A549 (cell line): ENCODE measurements around the gene STX8. TPM values are rescaled to one million over a fixed set of nuclear protein-coding genes. Genes with fewer than 3 reads are reported as not detected.

Experiments
- ATAC-seq, 2 experiments: fragments of 200-7000 bp in 1 of 2; fragments of >200 bp in 1 of 2; cut with Nextera tagmentation in 1 of 2; cut with Tn5 transposase in 1 of 2; 3 replicates each; pipeline versions ENCODE4 v1.8.0 to v1.9.1; 2018 to 2020; ENCODE audit warnings: mild to moderate bottlenecking in 1 of 2, moderate library complexity in 1 of 2
- CTCF ChIA-PET: fragments of 300-600 bp; sonication (Branson Sonifier 250); formaldehyde crosslinking; extraction: SDS; loops from one replicate; lab custom pipeline; 2021; ENCODE audit warnings: antibody characterized with exemption, inconsistent platforms; lab: Yijun Ruan, JAX
- POLR2A ChIA-PET: fragments of 350-600 bp; formaldehyde crosslinking; extraction: SDS; loops from one replicate; lab custom pipeline; 2021; ENCODE audit warnings: antibody characterized with exemption, inconsistent platforms; lab: Yijun Ruan, JAX
- DNase-seq, 2 experiments: peaks; one replicate each; pipeline versions ENCODE4 v3.0.0 to v3.0.0-alpha.2; 2011 to 2016; ENCODE audit warnings: low read depth in 1 of 2, low spot score in 1 of 2
- FAIRE-seq: peaks from 2 replicates; lab custom pipeline; 2011; peaks lifted over from hg19 to GRCh38; lab: Jason Lieb, UNC
- H3K27ac ChIP-seq, 2 experiments: fragments of >200 bp; sonication (Bioruptor Twin); formaldehyde crosslinking; 3 replicates each; pipeline ENCODE4 v1.5.1; 2016 to 2017
- H3K4me1 ChIP-seq: fragments of >200 bp; sonication (Bioruptor Twin); formaldehyde crosslinking; 3 replicates; pipeline ENCODE4 v1.6.1; 2016
- H3K4me2 ChIP-seq: fragments of >200 bp; sonication (Bioruptor Twin); formaldehyde crosslinking; 3 replicates; pipeline ENCODE4 v1.6.1; 2016
- H3K4me3 ChIP-seq: fragments of >200 bp; sonication (Bioruptor Twin); formaldehyde crosslinking; 3 replicates; pipeline ENCODE4 v1.5.1; 2016
- H3K9me3 ChIP-seq: fragments of >200 bp; sonication (Bioruptor Twin); formaldehyde crosslinking; 3 replicates; pipeline ENCODE4 v1.6.1; 2016
- BCL3 ChIP-seq: fragments of >200 bp; sonication (Bioruptor Twin); formaldehyde crosslinking; IDR thresholded peaks from 3 replicates; pipeline ENCODE4 v1.6.1; 2016
- CBX2 ChIP-seq: fragments of 200-600 bp; sonication (generic); IDR thresholded peaks from 2 replicates; pipeline ENCODE4 v1.6.1; 2016; ENCODE audit warnings: low read depth, mild to moderate bottlenecking, borderline replicate concordance
- CBX8 ChIP-seq: fragments of 200-600 bp; sonication (generic); IDR thresholded peaks from 2 replicates; pipeline ENCODE4 v1.6.1; 2016
- CHD4 ChIP-seq: fragments of 200-600 bp; sonication (generic); IDR thresholded peaks from 2 replicates; pipeline ENCODE4 v1.6.1; 2016; ENCODE audit warnings: antibody characterized with exemption, mild to moderate bottlenecking, borderline replicate concordance
- EHMT2 ChIP-seq: fragments of 200-600 bp; sonication (generic); IDR thresholded peaks from 2 replicates; pipeline ENCODE4 v1.6.1; 2016; ENCODE audit warnings: antibody characterized with exemption, low read depth, mild to moderate bottlenecking, moderate library complexity
- FOXS1 ChIP-seq: fragments of 250-450 bp; sonication (Bioruptor Pico); IDR thresholded peaks from 2 replicates; pipeline ENCODE4 v1.5.0; 2020; ENCODE audit warnings: mild to moderate bottlenecking, moderate library complexity
- HDAC2 ChIP-seq: fragments of 200-600 bp; sonication (generic); IDR thresholded peaks from 2 replicates; pipeline ENCODE4 v1.6.1; 2016
- HOXA7 ChIP-seq: fragments of 250-450 bp; sonication (Bioruptor Pico); IDR thresholded peaks from 2 replicates; pipeline ENCODE4 v1.5.0; 2020; ENCODE audit warnings: mild to moderate bottlenecking, moderate library complexity
- HOXB5 ChIP-seq: fragments of 250-450 bp; sonication (Bioruptor Pico); IDR thresholded peaks from 2 replicates; pipeline ENCODE4 v1.5.0; 2020; ENCODE audit warnings: mild to moderate bottlenecking, moderate library complexity
- JUN ChIP-seq, 2 experiments: fragments of >200 bp; sonication (Bioruptor Twin); formaldehyde crosslinking; IDR thresholded peaks; 2 replicates in 1 of 2; 3 replicates in 1 of 2; pipeline ENCODE4 v1.6.1; 2016 to 2017
- JUNB ChIP-seq: fragments of >200 bp; sonication (Bioruptor Twin); formaldehyde crosslinking; IDR thresholded peaks from 2 replicates; pipeline ENCODE4 v1.6.1; 2016
- KDM5A ChIP-seq: fragments of 200-600 bp; sonication (generic); IDR thresholded peaks from 2 replicates; pipeline ENCODE4 v1.6.1; 2016; ENCODE audit warnings: antibody characterized with exemption, mild to moderate bottlenecking
- MAFK ChIP-seq: fragments of 450-650 bp; IDR thresholded peaks from 2 replicates; pipeline ENCODE4 v1.6.1; 2014; ENCODE audit not compliant: partially characterized antibody
- MAZ ChIP-seq: fragments of 150-350 bp; IDR thresholded peaks from 2 replicates; pipeline ENCODE4 v1.6.1; 2014; ENCODE audit warnings: antibody characterized with exemption, low read depth, low read length, borderline replicate concordance
- NFE2L2 ChIP-seq: fragments of 150-350 bp; conservative IDR thresholded peaks from 2 replicates; pipeline ENCODE4 v1.6.1; 2014; ENCODE audit warnings: low read length
- NR3C1 ChIP-seq: fragments of >200 bp; sonication (Bioruptor Twin); formaldehyde crosslinking; IDR thresholded peaks from 3 replicates; pipeline ENCODE4 v1.6.1; 2017
- PHF8 ChIP-seq: fragments of 200-600 bp; sonication (generic); IDR thresholded peaks from 2 replicates; pipeline ENCODE4 v1.6.1; 2016; ENCODE audit warnings: low read depth, mild to moderate bottlenecking, antibody characterized with exemption, moderate library complexity, borderline replicate concordance
- POLR2AphosphoS2 ChIP-seq: conservative IDR thresholded peaks from 2 replicates; pipeline ENCODE4 v1.6.1; 2012; ENCODE audit warnings: low read length, improper control_type of control experiment, inconsistent platforms
- RARB ChIP-seq: fragments of 250-450 bp; sonication (Bioruptor Pico); IDR thresholded peaks from 2 replicates; pipeline ENCODE4 v1.8.0; 2021; ENCODE audit warnings: mild to moderate bottlenecking, moderate library complexity
- RFX5 ChIP-seq: fragments of 450-650 bp; IDR thresholded peaks from 2 replicates; pipeline ENCODE4 v1.7.1; 2014; ENCODE audit warnings: antibody characterized with exemption, mild to moderate bottlenecking, moderate library complexity
- RNF2 ChIP-seq: fragments of 200-600 bp; sonication (generic); IDR thresholded peaks from 2 replicates; pipeline ENCODE4 v1.6.1; 2016; ENCODE audit warnings: low read depth, mild to moderate bottlenecking, antibody characterized with exemption, moderate library complexity, borderline replicate concordance
- TFCP2L1 ChIP-seq: fragments of 250-450 bp; sonication (Bioruptor Pico); IDR thresholded peaks from 2 replicates; pipeline ENCODE4 v1.5.0; 2021; ENCODE audit warnings: mild to moderate bottlenecking
- TP53 ChIP-seq: fragments of 250-450 bp; sonication (Bioruptor Pico); IDR thresholded peaks from 2 replicates; pipeline ENCODE4 v1.5.0; 2021; ENCODE audit warnings: mild to moderate bottlenecking, moderate library complexity
- ZSCAN20 ChIP-seq: fragments of 250-450 bp; sonication (Bioruptor Pico); IDR thresholded peaks from 2 replicates; pipeline ENCODE4 v1.8.0; 2022; ENCODE audit warnings: mild to moderate bottlenecking, moderate library complexity
- WGBS: methylation state at CpG from one replicate; pipeline ENCODE4 v1.1.6; 2017; ENCODE audit errors: missing lambda C conversion rate; 5-methylcytosine and 5-hydroxymethylcytosine counted together
- polyA plus RNA-seq, 4 experiments: library from polyadenylated mRNA; depleted of rRNA in 3 of 4; stranded (reverse); fragments of >200 nt; fragmentation: RNase III in 1 of 4; extraction: RNeasy Plus Mini Kit Qiagen cat#74134 plus additional on column Dnase treatment in 1 of 4; gene quantifications; 2 replicates in 3 of 4; 3 replicates in 1 of 4; pipeline ENCODE4 v1.2.3, GENCODE V29; 2011 to 2017
- TF ChIP-seq, protein P1 (sequence below): fragments of >200 bp; sonication (Bioruptor Twin); formaldehyde crosslinking; IDR thresholded peaks from 3 replicates; pipeline ENCODE4 v1.5.1; 2016
- TF ChIP-seq, protein P2 (sequence below): fragments of 250-450 bp; sonication (Bioruptor Pico); IDR thresholded peaks from 2 replicates; pipeline ENCODE4 v1.5.0; 2021; ENCODE audit warnings: mild to moderate bottlenecking, moderate library complexity, borderline replicate concordance

STX8 gene
- polyA plus RNA-seq, 2 of the 4 experiments (the other 2 are of a cell fraction): 93.6 to 168 TPM

DNA sequence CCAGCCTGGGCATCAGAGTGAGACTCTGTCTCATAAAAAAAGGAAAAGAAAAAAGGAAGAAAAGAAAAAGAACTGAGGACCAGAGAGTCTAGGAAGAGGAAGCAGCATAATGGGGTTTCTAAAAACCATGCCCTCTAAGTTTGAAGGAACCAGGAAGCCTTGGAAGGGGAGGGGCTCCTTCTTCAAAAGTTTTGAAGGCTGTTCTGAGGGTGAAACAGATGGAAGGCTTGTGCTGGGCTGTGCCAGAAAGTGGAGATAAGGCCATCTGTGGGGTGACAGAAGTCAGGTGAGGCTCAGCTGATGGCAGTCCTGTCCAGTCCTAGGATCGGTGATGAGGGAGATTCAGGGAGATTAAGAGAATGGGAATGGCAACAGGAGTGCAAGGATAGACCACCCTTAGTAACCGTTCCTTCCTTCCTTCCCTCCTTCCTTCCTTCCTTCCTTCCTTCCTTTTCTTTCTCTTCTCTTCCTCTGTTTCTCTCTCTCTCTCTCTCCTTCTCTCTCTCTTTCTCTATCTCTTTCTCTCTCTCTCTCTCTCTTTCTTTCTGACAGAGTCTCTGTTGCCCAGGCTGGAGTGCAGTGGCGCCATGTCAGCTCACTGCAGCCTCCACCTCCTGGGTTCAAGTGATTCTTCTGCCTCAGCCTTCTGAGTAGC lies 371.7 kb downstream of the STX8 start:
- 20% methylated on average over 3 of the region's 3 CpGs for WGBS
- TF ChIP-seq NR3C1: no peak
- TF ChIP-seq NFE2L2: no peak
- TF ChIP-seq ZSCAN20 (CRISPR knock-in tag): no peak
- no peak for TF ChIP-seq JUNB
- no peak for TF ChIP-seq CBX2
- no peak for TF ChIP-seq TFCP2L1
- no peak for TF ChIP-seq CHD4
- no peak for TF ChIP-seq BCL3
- TF ChIP-seq PHF8: no peak
- TF ChIP-seq RFX5: no peak
- TF ChIP-seq RARB (CRISPR knock-in tag): no peak
- TF ChIP-seq TP53 (CRISPR knock-in tag): no peak
- TF ChIP-seq HOXB5 (CRISPR knock-in tag): no peak
- TF ChIP-seq HDAC2: no peak
- TF ChIP-seq RNF2: no peak
- POLR2A ChIA-PET: no interaction called here
- DNase-seq (no peak), FAIRE-seq (no peak), ATAC-seq (no peak)
- no peak overlapping the region for H3K27ac ChIP-seq
- H3K4me1 ChIP-seq: no peaks in the 10 kb centered on the region
- H3K4me3 ChIP-seq: no peak overlapping the region
- H3K9me3 ChIP-seq: no peaks in the 10 kb centered on the region
- CTCF ChIA-PET: interaction anchor here (0.6 to 0.9 kb wide), 2 partner anchors 9 to 11 kb away, joined by 3 read pairs; no protein-coding TSS in a partner anchor
- no peak overlapping the region for H3K4me2 ChIP-seq

- Histone ChIP-seq H3K4me2 (no peak overlapping the region), H3K4me1 (no peaks in the 10 kb centered on the region), H3K9me3 (0 out of 3 replicates have a peak, but pooled peaks cover 2% of the 10 kb centered on the region), H3K4me3 (no peak overlapping the region), H3K27ac (no peak overlapping the region)
- CTCF ChIA-PET: no interaction called here
- ATAC-seq (no peak), FAIRE-seq (no peak), DNase-seq (no peak)
- WGBS: 55% methylated on average over 5 of the region's 5 CpGs
- no peak for TF ChIP-seq POLR2AphosphoS2
- TF ChIP-seq CBX2: no peak
- TF ChIP-seq, all 56 proteins: peak for 0
- POLR2A ChIA-PET: no interaction called here
These were observed 373.1 kb downstream of the STX8 start for GRCh38 chr17:9202532-9202931.

- 34% methylated on average over 5 of the region's 5 CpGs for WGBS
- ATAC-seq (no peak), FAIRE-seq (no peak), DNase-seq (no peak)
- no peak overlapping the region for H3K4me2 ChIP-seq
- H3K27ac ChIP-seq: no peak overlapping the region
- POLR2A ChIA-PET: no interaction called here
- no peak overlapping the region for H3K4me3 ChIP-seq
- CTCF ChIA-PET: interaction anchor here (0.8 to 1.2 kb wide), 2 partner anchors 54 to 208 kb away, joined by 3 read pairs; no protein-coding TSS in a partner anchor
- no peaks in the 10 kb centered on the region for H3K4me1 ChIP-seq
- 0 out of 3 replicates have a peak, but pooled peaks cover 2% of the 10 kb centered on the region for H3K9me3 ChIP-seq
- TF ChIP-seq EHMT2: no peak
- TF ChIP-seq ZSCAN20 (CRISPR knock-in tag): no peak
- TF ChIP-seq KDM5A: no peak
- no peak for TF ChIP-seq CBX8
- no peak for TF ChIP-seq HOXA7 (CRISPR knock-in tag)
- TF ChIP-seq NFE2L2: no peak
- TF ChIP-seq MAZ: no peak
- TF ChIP-seq RNF2: no peak
- TF ChIP-seq, protein P1, sequence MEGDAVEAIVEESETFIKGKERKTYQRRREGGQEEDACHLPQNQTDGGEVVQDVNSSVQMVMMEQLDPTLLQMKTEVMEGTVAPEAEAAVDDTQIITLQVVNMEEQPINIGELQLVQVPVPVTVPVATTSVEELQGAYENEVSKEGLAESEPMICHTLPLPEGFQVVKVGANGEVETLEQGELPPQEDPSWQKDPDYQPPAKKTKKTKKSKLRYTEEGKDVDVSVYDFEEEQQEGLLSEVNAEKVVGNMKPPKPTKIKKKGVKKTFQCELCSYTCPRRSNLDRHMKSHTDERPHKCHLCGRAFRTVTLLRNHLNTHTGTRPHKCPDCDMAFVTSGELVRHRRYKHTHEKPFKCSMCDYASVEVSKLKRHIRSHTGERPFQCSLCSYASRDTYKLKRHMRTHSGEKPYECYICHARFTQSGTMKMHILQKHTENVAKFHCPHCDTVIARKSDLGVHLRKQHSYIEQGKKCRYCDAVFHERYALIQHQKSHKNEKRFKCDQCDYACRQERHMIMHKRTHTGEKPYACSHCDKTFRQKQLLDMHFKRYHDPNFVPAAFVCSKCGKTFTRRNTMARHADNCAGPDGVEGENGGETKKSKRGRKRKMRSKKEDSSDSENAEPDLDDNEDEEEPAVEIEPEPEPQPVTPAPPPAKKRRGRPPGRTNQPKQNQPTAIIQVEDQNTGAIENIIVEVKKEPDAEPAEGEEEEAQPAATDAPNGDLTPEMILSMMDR: no peak
- TF ChIP-seq, protein P2, sequence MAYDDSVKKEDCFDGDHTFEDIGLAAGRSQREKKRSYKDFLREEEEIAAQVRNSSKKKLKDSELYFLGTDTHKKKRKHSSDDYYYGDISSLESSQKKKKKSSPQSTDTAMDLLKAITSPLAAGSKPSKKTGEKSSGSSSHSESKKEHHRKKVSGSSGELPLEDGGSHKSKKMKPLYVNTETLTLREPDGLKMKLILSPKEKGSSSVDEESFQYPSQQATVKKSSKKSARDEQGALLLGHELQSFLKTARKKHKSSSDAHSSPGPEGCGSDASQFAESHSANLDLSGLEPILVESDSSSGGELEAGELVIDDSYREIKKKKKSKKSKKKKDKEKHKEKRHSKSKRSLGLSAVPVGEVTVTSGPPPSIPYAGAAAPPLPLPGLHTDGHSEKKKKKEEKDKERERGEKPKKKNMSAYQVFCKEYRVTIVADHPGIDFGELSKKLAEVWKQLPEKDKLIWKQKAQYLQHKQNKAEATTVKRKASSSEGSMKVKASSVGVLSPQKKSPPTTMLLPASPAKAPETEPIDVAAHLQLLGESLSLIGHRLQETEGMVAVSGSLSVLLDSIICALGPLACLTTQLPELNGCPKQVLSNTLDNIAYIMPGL (CRISPR knock-in tag): no peak
- no peak for TF ChIP-seq FOXS1 (CRISPR knock-in tag)
- no peak for TF ChIP-seq JUN (IDR thresholded peaks at IDR 0.05)
- TF ChIP-seq MAFK: no peak
These were observed 374.8 kb downstream of the STX8 start for GRCh38 chr17:9200699-9201359.
